ENCODE measurements around the gene ATRN.

ATRN gene

DNA sequence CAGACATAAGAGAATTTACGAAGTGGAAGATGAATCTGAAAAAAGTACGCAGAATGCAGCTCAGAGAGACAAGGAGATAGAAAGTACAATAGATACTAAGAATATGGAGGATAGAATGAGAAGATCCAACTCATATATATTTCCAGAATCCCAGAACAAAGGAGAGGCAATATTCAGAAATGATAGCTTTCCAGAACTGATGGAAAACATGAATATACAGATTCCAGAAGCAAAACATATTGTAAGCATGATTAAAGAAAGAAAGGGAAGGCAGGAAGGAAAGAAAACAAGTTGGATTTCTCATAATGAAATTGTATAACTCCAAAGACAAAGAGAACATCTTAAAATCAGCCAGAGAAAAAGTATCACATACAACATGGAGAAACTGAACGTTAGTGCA is 169.4 kb downstream of the ATRN start:
- TF ChIP-seq, protein P1, sequence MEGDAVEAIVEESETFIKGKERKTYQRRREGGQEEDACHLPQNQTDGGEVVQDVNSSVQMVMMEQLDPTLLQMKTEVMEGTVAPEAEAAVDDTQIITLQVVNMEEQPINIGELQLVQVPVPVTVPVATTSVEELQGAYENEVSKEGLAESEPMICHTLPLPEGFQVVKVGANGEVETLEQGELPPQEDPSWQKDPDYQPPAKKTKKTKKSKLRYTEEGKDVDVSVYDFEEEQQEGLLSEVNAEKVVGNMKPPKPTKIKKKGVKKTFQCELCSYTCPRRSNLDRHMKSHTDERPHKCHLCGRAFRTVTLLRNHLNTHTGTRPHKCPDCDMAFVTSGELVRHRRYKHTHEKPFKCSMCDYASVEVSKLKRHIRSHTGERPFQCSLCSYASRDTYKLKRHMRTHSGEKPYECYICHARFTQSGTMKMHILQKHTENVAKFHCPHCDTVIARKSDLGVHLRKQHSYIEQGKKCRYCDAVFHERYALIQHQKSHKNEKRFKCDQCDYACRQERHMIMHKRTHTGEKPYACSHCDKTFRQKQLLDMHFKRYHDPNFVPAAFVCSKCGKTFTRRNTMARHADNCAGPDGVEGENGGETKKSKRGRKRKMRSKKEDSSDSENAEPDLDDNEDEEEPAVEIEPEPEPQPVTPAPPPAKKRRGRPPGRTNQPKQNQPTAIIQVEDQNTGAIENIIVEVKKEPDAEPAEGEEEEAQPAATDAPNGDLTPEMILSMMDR (IDR thresholded peaks at IDR 0.05; ENCODE audit: low read depth, low read length), result no peak
- H3K4me3 ChIP-seq (ENCODE audit: low read depth, low read length), result no peak overlapping the region

DNA sequence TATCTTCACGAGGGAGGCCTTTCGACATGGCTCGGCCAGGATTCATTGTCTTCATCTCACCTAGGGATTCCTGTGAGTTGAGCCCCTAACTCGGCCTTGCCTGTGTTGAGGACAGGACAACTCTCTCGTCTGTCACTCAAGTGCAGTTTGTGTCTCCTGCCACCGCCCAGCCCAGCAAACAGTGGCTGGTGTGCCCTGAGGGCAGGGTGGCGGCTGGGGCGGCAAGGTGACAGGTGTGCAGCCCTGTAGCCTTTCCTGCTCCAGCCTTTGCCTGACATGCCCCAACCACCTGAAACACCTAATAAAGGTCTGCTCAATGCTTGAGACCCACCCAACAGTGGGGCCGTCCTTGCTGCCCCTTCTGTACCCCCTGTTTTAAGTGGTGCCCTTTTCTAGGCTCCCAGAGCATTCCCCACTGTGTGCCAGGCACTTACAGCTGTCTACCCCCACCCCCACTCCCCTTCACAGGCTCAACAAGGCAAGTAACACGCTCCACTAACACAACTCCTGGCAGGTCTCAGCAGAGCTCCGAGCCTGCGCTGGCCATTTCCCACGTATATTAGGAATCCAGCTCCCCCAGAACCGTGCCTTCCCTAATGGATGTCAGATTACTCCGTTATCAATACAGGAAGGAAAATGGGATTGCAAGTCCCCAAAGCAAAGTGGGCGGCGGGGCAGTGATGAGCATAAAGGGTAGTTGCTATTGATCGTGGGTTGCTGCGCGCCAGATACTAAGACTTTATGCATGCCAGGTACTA is 174.7 kb downstream of the ATRN start:
- TF ChIP-seq, protein P1 (IDR thresholded peaks at IDR 0.05; ENCODE audit: low read depth, low read length), result no peak
- H3K4me3 ChIP-seq (ENCODE audit: low read depth, low read length), result no peak overlapping the region

DNA sequence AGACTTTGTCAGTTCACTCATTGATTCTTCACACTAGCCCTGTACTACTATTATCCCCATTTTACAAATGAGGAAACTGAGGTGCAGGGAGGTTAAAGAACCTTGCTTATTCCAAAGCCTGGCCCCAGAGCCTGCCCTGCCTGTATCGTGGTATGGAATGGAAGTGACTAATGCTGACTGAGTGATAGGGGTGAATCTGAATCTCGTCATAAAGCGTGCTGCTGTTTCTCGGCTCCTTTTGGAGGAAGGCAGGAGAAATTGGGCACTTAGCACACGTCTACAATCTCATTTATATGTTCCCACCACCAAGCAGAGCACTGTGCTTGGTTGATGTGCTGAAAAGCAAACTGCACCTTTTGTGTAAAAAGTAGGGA is 175.2 kb downstream of the ATRN start:
- H3K4me3 ChIP-seq (ENCODE audit: low read depth, low read length), result no peak overlapping the region
- TF ChIP-seq, protein P1 (IDR thresholded peaks at IDR 0.05; ENCODE audit: low read depth, low read length), result no peak

DNA sequence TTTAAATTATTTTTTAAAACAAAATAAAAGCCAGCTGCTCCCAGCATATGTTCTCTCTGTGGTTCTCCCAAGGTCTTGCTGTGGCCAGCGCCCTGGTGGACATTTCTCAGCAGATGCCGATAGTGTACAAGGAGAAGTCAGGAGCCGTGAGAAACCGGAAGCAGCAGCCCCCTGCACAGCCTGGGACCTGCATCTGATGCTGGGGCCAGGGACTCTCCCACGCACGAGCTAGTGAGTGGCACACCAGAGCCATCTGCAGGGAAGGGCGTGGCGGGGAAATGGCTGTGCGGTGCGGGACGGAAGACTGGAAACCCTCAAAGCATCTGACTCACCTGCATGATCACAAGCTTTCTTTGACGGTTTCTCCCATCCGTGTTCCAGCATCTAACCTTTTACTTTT is 175.8 kb downstream of the ATRN start:
- TF ChIP-seq, protein P1 (IDR thresholded peaks at IDR 0.05; ENCODE audit: low read depth, low read length), result no peak
- H3K4me3 ChIP-seq (ENCODE audit: low read depth, low read length), result no peak overlapping the region

DNA sequence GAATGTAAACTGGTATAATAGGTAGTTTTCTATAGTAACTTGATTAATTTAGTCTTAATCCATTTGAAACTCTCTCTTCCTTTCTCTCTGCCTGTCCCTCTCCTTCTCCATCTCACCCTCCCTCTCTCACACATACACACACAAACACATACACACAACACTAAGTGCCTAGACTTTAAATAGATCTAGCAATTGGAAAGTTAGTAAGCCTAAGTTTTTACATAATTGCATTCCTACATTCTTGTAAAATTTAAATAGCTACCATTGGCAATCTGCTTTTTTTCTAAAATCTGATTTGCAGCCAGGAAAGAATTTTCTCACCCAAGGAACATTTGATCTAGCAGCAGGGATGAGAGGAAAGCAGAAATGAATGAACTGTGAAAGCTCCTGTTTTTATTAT is 176.7 kb downstream of the ATRN start:
- no peak overlapping the region for H3K4me3 ChIP-seq (ENCODE audit: low read depth, low read length)
- TF ChIP-seq, protein P1 (IDR thresholded peaks at IDR 0.05; ENCODE audit: low read depth, low read length), result no peak

DNA sequence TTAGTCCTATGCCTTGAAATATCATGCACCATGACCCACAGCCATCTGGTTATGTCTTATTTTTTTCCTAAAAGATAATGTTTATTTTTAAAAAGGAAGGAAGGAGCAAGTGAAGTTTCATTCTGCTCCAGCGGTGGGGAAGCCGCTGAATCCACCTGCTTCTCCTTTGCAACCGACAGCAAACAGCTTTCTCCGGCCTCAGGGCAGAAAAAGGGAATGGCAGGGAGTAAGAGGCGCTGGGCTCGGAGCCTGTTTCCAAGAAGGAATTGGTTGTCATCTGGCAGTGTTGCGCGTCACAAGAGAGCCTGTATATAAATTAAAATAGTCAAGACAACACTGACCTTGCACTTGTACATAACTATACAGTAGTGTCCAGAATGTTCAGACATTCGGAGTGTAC is 178.1 kb downstream of the ATRN start:
- TF ChIP-seq, protein P1 (IDR thresholded peaks at IDR 0.05; ENCODE audit: low read depth, low read length), result no peak
- no peak overlapping the region for H3K4me3 ChIP-seq (ENCODE audit: low read depth, low read length)

DNA sequence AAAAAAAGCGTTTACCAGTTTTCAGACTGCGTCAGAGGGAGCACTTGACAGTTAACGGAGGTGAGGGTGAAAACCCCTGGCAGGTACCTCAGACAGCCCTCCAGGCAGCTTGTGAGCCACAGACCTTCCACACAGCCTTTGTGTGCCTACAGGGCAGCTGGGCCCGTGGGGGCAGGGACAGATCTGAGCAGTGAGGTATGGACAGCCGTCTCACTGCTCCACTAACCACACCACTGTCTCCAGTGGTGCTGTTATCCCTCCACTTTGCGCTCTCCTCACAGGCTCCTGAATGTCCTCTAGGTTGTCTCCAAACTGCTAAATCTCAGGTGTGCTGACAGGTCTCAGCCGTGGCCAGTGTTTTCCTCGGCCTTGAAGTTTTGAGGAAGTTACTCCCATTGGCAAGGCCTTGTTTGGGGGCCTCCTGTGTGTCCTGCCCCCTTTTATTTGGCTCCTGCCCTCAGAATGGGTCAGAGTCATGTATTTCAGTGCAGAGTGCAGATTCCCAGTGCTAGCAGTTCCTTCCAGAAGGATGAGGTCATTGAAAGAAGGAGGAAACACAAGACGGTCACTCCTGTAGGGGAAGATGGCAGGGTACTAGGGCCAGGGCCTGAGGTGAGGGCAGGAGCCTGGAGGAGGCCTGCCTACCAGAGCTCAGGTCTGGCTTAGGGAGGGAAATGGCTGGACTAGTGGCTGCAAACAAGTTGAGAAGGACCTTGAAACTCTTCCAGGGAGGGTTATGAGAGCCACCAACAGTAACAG is 180.6 kb downstream of the ATRN start:
- no peak overlapping the region for H3K4me3 ChIP-seq (ENCODE audit: low read depth, low read length)
- TF ChIP-seq, protein P1 (IDR thresholded peaks at IDR 0.05; ENCODE audit: low read depth, low read length), result no peak
